Fibroblast of lung (primary cell): ENCODE data around the gene KCNG3. TPM values are rescaled to one million over a fixed set of nuclear protein-coding genes. Genes with fewer than 3 reads are reported as not detected.
A peak's percentile ranks its signal among the peaks of the same experiment; 100 is the strongest.

Source experiments
- DNase-seq, 2 donors: peaks; one replicate each; pipeline versions ENCODE4 v3.0.0 to v3.0.0-alpha.2; 2010; ENCODE audit warnings: low read depth in 2 of 2
- H2AFZ ChIP-seq: 2 replicates; pipeline ENCODE4 v1.5.1; 2012; ENCODE audit warnings: low read length, control low read depth, inconsistent platforms
- H3K27ac ChIP-seq: 2 replicates; pipeline ENCODE4 v1.5.1; 2011; ENCODE audit warnings: low read length, control low read depth; ENCODE audit not compliant: insufficient read depth
- H3K27me3 ChIP-seq: 2 replicates; pipeline ENCODE4 v1.5.1; 2011; ENCODE audit warnings: mild to moderate bottlenecking, low read length; ENCODE audit not compliant: control insufficient read depth, insufficient read depth
- H3K36me3 ChIP-seq: 2 replicates; pipeline ENCODE4 v1.5.1; 2011; ENCODE audit warnings: low read length; ENCODE audit not compliant: control insufficient read depth, insufficient read depth
- H3K4me1 ChIP-seq: 2 replicates; pipeline ENCODE4 v1.5.1; 2011; ENCODE audit warnings: low read length; ENCODE audit not compliant: control insufficient read depth, insufficient read depth; ENCODE audit errors: extremely low read depth
- H3K4me2 ChIP-seq: 2 replicates; pipeline ENCODE4 v1.5.1; 2011; ENCODE audit warnings: low read length, control low read depth; ENCODE audit not compliant: insufficient read depth; ENCODE audit errors: extremely low read depth
- H3K4me3 ChIP-seq, 4 experiments: fragments of 200-600 bp in 1 of 4; sonication (generic) in 1 of 4; replicated peaks in 1 of 4; 2 replicates each; pipeline ENCODE4 v1.5.1; 2011 to 2016; ENCODE audit warnings: low read length in 4 of 4, low read depth in 3 of 4, mild to moderate bottlenecking in 3 of 4, control low read depth in 2 of 4, inconsistent platforms in 1 of 4, mixed read lengths in 1 of 4; ENCODE audit not compliant: insufficient read depth in 1 of 4; ENCODE audit errors: control extremely low read depth in 1 of 4
- H3K79me2 ChIP-seq: 2 replicates; pipeline ENCODE4 v1.5.1; 2012; ENCODE audit warnings: mild to moderate bottlenecking, low read length, inconsistent platforms; ENCODE audit not compliant: control insufficient read depth, insufficient read depth
- H3K9ac ChIP-seq: 2 replicates; pipeline ENCODE4 v1.5.1; 2011; ENCODE audit warnings: mild to moderate bottlenecking, low read length, control low read depth; ENCODE audit not compliant: insufficient read depth
- H3K9me3 ChIP-seq: 2 replicates; pipeline ENCODE4 v1.5.1; 2012; ENCODE audit warnings: low read depth, low read length; ENCODE audit not compliant: control insufficient read depth, insufficient read depth
- H4K20me1 ChIP-seq: 2 replicates; pipeline ENCODE4 v1.5.1; 2011; ENCODE audit warnings: low read length; ENCODE audit not compliant: control insufficient read depth, insufficient read depth; ENCODE audit errors: extremely low read depth
- CTCF ChIP-seq, 2 donors: IDR thresholded peaks in 1 of 2; conservative IDR thresholded peaks in 1 of 2; 1 replicate in 1 of 2; 2 replicates in 1 of 2; pipeline ENCODE4 v1.5.1; 2011 to 2012; ENCODE audit warnings: low read length in 2 of 2, control low read depth in 1 of 2, inconsistent platforms in 1 of 2, low read depth in 1 of 2, mild to moderate bottlenecking in 1 of 2
- EZH2 ChIP-seq: IDR thresholded peaks from 2 replicates; pipeline ENCODE4 v1.5.1; 2012; ENCODE audit warnings: low read length, control low read depth, mild to moderate bottlenecking; ENCODE audit errors: missing control alignments
- polyA minus RNA-seq: library from RNA; depleted of rRNA, polyadenylated mRNA; stranded (reverse); fragments of >200 nt; gene quantifications from 2 replicates; pipeline ENCODE4 v1.2.3, GENCODE V29; 2011; ENCODE audit warnings: low replicate concordance
- polyA plus RNA-seq, 2 donors: library from polyadenylated mRNA; depleted of rRNA in 1 of 2; stranded (reverse) in 1 of 2; unstranded in 1 of 2; fragments of >200 nt; gene quantifications; 2 replicates each; pipeline ENCODE4 v1.2.1, GENCODE V29; 2011 to 2012; ENCODE audit warnings: missing spikeins in 1 of 2
- total RNA-seq: library from RNA; depleted of rRNA; stranded (reverse); fragments of >200 nt; gene quantifications from 2 replicates; pipeline ENCODE4 v1.2.1, GENCODE V29; 2014

Gene KCNG3
- total RNA-seq: under 0.01 TPM in 1 of 2 replicates, not detected in the other
- 0.01 TPM in 1 of 2 replicates, not detected in the other for polyA plus RNA-seq
- not detected in 2 replicates for polyA plus RNA-seq (2012)
- polyA minus RNA-seq: not detected in 2 replicates

GRCh38 chr2:42493468-42494354 is at the start of gene KCNG3:
TSS of gene KCNG3 (minus strand) at chr2:42493982. CDS start at chr2:42493501, 481 bp downstream.
- Histone ChIP-seq H3K9me3 (no peaks in the 10 kb centered on the region), H4K20me1 (no peaks in the 10 kb centered on the region), H3K4me1 (peaks cover 2% of the 10 kb centered on the region), H3K4me2 (peak within 1 kb of the TSS; percentile 92), H3K27ac (no peak within 1 kb of the TSS), H3K9ac (no peak within 1 kb of the TSS), H3K27me3 (peaks cover 28% of the 10 kb centered on the region), H3K4me3 (peak within 1 kb of the TSS; percentile 47 to 63 (median 54)), H2AFZ (peak within 1 kb of the TSS; percentile 65), H3K79me2 (no peaks in the 10 kb centered on the region), H3K36me3 (no peaks in the 10 kb centered on the region)
- TF ChIP-seq CTCF (conservative IDR thresholded peaks at IDR 0.05 in 1 of 2, IDR thresholded peaks at IDR 0.05 in 1 of 2; ENCODE audit: low read depth in 1 of 2, low read length in 2 of 2) (no peak), EZH2 (peak; percentile 15)
- peak; percentile 22 to 41 for DNase-seq

- no peaks in the 10 kb centered on the region for H3K79me2 ChIP-seq
- no peak overlapping the region for H3K4me3 ChIP-seq
- H3K27me3 ChIP-seq: no peaks in the 10 kb centered on the region
- H3K9ac ChIP-seq: no peak overlapping the region
- no peaks in the 10 kb centered on the region for H3K4me1 ChIP-seq
- H4K20me1 ChIP-seq: no peaks in the 10 kb centered on the region
- H2AFZ ChIP-seq: no peak overlapping the region
- TF ChIP-seq EZH2 (no peak), CTCF (conservative IDR thresholded peaks at IDR 0.05 in 1 of 2, IDR thresholded peaks at IDR 0.05 in 1 of 2; ENCODE audit: low read depth in 1 of 2, low read length in 2 of 2) (no peak)
- no peak for DNase-seq
- H3K9me3 ChIP-seq: no peaks in the 10 kb centered on the region
- no peaks in the 10 kb centered on the region for H3K36me3 ChIP-seq
- no peak overlapping the region for H3K4me2 ChIP-seq
- no peak overlapping the region for H3K27ac ChIP-seq
These were observed 49.1 kb upstream of the KCNG3 start for GRCh38 chr2:42542871-42543270.

GRCh38 chr2:42537493-42537892 is 43.7 kb upstream of the KCNG3 start:
- Histone ChIP-seq H2AFZ (no peak overlapping the region), H3K4me3 (no peak overlapping the region)
- TF ChIP-seq EZH2 (no peak), CTCF (conservative IDR thresholded peaks at IDR 0.05 in 1 of 2, IDR thresholded peaks at IDR 0.05 in 1 of 2; ENCODE audit: low read depth in 1 of 2, low read length in 2 of 2) (no peak)

More at GRCh38 chr2:42537493-42537892, 43.7 kb upstream of the KCNG3 start:
- no peak overlapping the region for H3K9ac ChIP-seq
- no peaks in the 10 kb centered on the region for H3K79me2 ChIP-seq
- H3K36me3 ChIP-seq: no peaks in the 10 kb centered on the region
- DNase-seq: no peak
- no peak overlapping the region for H3K27ac ChIP-seq
- H4K20me1 ChIP-seq: no peaks in the 10 kb centered on the region
- H3K4me1 ChIP-seq: no peaks in the 10 kb centered on the region
- no peak overlapping the region for H3K4me2 ChIP-seq
- H3K9me3 ChIP-seq: no peaks in the 10 kb centered on the region
- H3K27me3 ChIP-seq: no peaks in the 10 kb centered on the region
